ENCODE data around the gene CDCA4. TPM values are rescaled to one million over a fixed set of nuclear protein-coding genes. Genes with fewer than 3 reads are reported as not detected.

CDCA4 gene
- total RNA-seq, 2 experiments from 2014 or later, result 70.8 to 77.8 TPM

DNA sequence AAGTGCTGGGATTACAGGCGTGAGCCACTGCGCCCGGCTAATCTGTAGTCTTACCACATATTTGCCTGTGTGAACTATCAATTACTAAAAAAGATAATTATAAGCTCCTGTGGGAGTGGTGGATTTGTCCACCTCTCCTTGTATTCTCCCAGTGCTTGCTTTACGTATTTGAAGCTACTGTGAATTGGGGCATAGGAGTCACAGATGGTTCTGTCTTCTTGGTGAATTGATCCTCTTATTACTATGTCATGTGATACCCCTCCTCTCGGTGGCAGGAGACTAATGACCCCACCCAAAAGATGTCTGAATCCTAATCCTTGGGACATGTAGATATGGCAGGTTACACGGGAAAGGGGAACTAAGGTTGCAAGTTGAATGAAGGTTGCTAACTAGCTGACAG is 32.5 kb upstream of the CDCA4 start:
- Mint-ChIP-seq H3K4me3 (no peak overlapping the region), H3K36me3 (peaks cover 48% of the 10 kb centered on the region), H3K9me3 (ENCODE audit: low read depth) (no peaks in the 10 kb centered on the region), H3K27ac (no peak overlapping the region), H3K4me1 (peaks cover 13% of the 10 kb centered on the region), H3K27me3 (no peaks in the 10 kb centered on the region)
- CTCF ChIA-PET, result interaction anchor here (0.8 to 2.4 kb wide), 8 partner anchors 9 to 239 kb away, joined by 3 to 10 read pairs (median 4); no protein-coding TSS in a partner anchor
- DNase-seq (no peak), ATAC-seq (no peak)

DNA sequence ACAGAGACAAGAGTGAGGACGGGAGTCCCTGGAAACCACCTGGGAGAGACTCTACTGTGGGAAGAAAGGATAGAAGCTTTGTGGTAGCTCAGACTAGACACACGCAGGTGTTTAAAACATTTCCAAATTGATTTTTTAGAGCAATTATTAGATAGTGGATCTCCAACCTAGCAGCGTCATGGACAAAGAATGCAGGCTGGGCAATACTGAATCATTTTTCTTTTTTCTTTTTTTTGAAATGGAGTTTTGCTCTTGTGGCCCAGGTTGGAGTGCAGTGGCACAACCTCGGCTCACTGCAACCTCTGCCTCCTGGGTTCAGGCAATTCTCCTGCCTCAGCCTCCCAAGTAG is 31.2 kb upstream of the CDCA4 start:
- ATAC-seq (no peak), DNase-seq (no peak)
- no peak overlapping the region for H3K4me3 Mint-ChIP-seq
- no peaks in the 10 kb centered on the region for H3K9me3 Mint-ChIP-seq (ENCODE audit: low read depth)
- no peak overlapping the region for H3K27ac Mint-ChIP-seq
- H3K27me3 Mint-ChIP-seq, result no peaks in the 10 kb centered on the region
- H3K4me1 Mint-ChIP-seq, result peaks cover 12% of the 10 kb centered on the region
- CTCF ChIA-PET, result no interaction called here
- H3K36me3 Mint-ChIP-seq, result peaks cover 47% of the 10 kb centered on the region

DNA sequence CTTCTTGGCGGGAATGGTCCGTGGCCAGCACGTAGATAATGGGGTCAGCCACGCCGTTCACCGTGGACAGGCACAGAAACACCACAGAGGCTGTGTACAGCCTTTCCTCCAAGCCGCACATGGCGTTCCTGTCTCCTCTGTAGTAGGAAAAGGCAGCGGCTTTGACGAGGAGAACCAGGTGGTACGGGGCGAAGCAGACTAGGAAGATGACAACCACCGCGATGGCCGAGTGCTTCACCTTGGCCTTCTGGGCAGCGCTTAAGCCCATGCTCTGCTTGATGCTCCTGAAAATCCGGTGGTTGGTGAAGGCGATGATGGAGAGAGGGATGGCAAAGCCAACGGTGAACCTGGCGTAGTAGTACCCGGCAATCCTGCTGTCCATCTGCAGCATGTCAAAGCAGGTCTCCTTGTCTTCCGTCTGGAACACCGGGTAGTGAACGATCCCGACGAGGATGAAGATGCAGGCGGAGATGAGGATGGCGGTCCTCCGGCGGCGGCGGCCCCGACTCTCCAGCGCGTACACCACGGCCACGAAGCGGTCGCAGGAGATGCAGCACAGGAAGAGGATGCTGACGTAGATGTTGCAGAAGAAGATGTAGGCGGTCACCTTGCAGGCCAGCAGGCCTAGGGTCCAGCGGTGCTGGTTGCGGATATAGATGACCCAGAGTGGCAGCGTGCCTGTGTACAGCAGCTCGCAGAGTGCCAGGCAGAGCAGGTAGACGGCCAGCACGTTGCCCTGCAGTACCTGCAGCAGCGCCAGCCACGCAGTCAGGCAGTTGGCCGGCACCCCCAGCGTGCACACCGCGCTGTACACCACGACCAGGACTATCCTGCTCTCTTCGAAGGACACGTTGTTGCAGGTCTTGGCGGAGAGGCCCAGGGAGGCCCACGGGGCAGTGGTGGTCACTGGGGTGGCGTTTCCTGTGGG is 30.6 kb upstream of the CDCA4 start:
- CTCF ChIA-PET, result no interaction called here
- Mint-ChIP-seq H3K9me3 (ENCODE audit: low read depth) (no peaks in the 10 kb centered on the region), H3K36me3 (peaks cover 43% of the 10 kb centered on the region), H3K27ac (no peak overlapping the region), H3K4me3 (no peak overlapping the region), H3K4me1 (peaks cover 17% of the 10 kb centered on the region), H3K27me3 (no peaks in the 10 kb centered on the region)
- ATAC-seq (no peak), DNase-seq (no peak)

DNA sequence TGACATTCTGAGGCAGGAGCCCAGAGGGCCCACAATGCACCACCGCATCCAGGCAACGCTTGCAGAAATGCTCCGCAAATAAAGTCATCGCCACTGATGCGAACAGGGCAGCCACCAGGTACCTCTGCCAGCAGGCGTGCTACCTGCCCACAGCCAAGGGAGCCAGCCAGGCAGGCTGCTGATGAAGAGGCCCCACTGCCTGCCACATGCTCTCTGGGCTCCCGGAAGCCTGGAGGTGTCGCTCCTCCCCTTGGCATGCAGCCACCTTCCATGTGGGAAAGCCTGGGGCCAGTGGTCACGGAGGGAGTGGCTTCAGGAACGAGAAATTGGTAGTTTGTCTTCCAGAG is 29.6 kb upstream of the CDCA4 start:
- Mint-ChIP-seq H3K4me3 (no peak overlapping the region), H3K4me1 (peaks cover 22% of the 10 kb centered on the region), H3K27ac (no peak overlapping the region), H3K27me3 (no peaks in the 10 kb centered on the region), H3K9me3 (ENCODE audit: low read depth) (no peaks in the 10 kb centered on the region), H3K36me3 (peaks cover 38% of the 10 kb centered on the region)
- CTCF ChIA-PET, result no interaction called here
- ATAC-seq (no peak), DNase-seq (no peak)

DNA sequence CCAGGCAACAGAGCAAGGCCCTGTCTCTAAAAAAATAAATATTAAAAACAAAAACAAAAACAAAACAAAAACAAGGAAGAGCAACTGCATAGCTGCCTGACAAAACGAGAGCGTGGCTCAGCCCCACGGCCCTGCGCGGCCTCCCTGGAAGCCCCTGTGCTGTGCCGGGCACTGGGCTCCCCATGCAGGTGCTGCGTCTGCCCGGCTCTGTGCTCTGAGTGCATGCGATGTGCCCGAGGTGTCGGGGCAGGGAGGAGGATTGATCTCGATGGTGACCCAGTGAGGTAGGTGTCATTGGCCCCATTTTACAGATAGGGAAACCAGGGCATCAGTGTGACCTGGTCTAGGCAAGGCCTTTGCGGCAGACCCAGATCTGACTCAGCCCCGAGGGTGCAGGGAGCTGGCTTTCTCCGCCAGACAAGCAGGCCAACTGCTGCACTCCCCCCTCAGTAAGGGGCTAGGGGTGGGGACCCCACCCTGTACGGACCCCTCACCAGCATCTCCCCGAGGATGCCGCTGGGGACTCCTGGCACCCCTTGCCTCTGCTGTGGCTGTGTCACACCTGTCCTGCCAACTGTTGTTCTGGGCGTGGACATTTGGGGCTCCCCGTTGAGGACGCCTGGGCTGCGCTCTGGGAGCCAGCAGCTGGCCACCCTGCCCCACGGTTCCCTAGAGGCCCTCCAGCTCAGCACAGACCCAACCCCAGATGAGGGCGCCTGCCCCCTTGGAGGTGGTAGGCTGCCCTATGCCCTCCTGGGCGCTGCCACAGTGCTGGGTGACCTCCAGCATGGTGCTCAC is 29.1 kb upstream of the CDCA4 start:
- DNase-seq, result no peak
- Mint-ChIP-seq H3K4me1 (peaks cover 22% of the 10 kb centered on the region), H3K4me3 (no peak overlapping the region), H3K36me3 (peaks cover 34% of the 10 kb centered on the region), H3K27me3 (peaks cover under 1% of the 10 kb centered on the region), H3K27ac (no peak overlapping the region), H3K9me3 (ENCODE audit: low read depth) (no peaks in the 10 kb centered on the region)
- no peak for ATAC-seq
- CTCF ChIA-PET, result no interaction called here

GRCh38 chr14:105047283-105048016 is 26.6 kb upstream of the CDCA4 start:
- Mint-ChIP-seq H3K4me1 (peaks cover 25% of the 10 kb centered on the region), H3K27me3 (peaks cover 12% of the 10 kb centered on the region), H3K4me3 (no peak overlapping the region), H3K27ac (no peak overlapping the region), H3K9me3 (ENCODE audit: low read depth) (no peaks in the 10 kb centered on the region), H3K36me3 (peaks cover 26% of the 10 kb centered on the region)
- DNase-seq (no peak), ATAC-seq (no peak)
- CTCF ChIA-PET, result interaction anchor here (1.2 to 8.2 kb wide), 13 partner anchors 9 to 304 kb away, joined by 3 to 140 read pairs (median 18); partner anchors contain the start of gene CDCA4

DNA sequence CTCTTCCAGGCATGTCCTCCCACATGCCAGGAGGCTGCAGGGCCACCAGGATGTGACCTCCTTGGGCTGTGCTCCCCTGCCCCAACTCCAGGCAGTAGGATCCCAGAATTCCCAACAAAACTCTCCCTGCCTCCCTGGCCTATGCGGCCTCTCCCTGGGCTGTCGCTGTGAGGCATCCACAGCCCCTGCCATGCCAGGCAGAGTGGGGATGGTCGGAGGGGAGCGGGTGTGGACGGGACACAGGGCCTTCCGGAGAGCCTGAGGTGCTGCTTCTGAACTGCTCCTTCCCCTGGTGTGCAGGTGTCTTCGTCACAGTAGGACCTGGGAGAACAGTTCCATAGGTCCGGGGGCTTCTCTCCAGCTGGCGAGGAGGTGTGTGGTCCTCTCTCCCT is 26.0 kb upstream of the CDCA4 start:
- Mint-ChIP-seq H3K4me1 (peaks cover 25% of the 10 kb centered on the region), H3K36me3 (peaks cover 24% of the 10 kb centered on the region), H3K4me3 (no peak overlapping the region), H3K9me3 (ENCODE audit: low read depth) (no peaks in the 10 kb centered on the region), H3K27me3 (peaks cover 12% of the 10 kb centered on the region), H3K27ac (no peak overlapping the region)
- ATAC-seq (no peak), DNase-seq (no peak)
- CTCF ChIA-PET, result interaction anchor here (0.8 to 8.2 kb wide), 20 partner anchors 9 to 305 kb away, joined by 3 to 140 read pairs (median 16); partner anchors contain the start of genes CDCA4, CLBA1 and GPR132

- peaks cover 12% of the 10 kb centered on the region for H3K27me3 Mint-ChIP-seq
- peak; percentile 95 for DNase-seq
- peaks cover 14% of the 10 kb centered on the region for H3K36me3 Mint-ChIP-seq
- peak overlapping the region; percentile 44 for H3K27ac Mint-ChIP-seq
- peak; percentile 87 for ATAC-seq
- peaks cover 25% of the 10 kb centered on the region for H3K4me1 Mint-ChIP-seq
- CTCF ChIA-PET, result interaction anchor here (0.6 to 8.2 kb wide), 41 partner anchors 8 to 486 kb away, joined by 3 to 140 read pairs (median 7); partner anchors contain the start of genes AHNAK2, BRF1, CDCA4 and CLBA1
- H3K4me3 Mint-ChIP-seq, result no peak overlapping the region
- H3K9me3 Mint-ChIP-seq (ENCODE audit: low read depth), result no peaks in the 10 kb centered on the region
These were observed 24.9 kb upstream of the CDCA4 start for GRCh38 chr14:105045710-105046326.

DNA sequence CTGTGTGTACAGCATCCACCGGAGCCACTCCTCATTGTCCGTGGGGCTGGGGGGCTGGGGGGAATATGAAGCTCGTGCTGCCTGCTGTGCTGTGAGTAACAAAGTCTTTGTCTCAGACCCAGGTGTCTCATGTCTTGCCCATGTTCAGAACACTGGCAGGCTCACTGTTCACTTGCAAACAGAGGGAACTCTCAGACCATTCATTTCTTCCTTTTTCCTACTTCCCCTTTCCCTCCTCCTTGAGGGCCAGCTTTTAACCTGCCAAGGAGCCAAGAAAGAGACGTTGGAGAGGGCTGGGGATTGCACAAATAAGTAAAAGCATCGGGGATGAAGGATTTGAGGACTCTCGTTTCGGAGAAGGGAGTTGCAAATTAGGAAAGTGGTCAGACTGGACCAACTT is 22.8 kb upstream of the CDCA4 start:
- H3K9me3 Mint-ChIP-seq (ENCODE audit: low read depth), result no peaks in the 10 kb centered on the region
- H3K36me3 Mint-ChIP-seq, result peaks cover 3% of the 10 kb centered on the region
- H3K4me1 Mint-ChIP-seq, result peaks cover 25% of the 10 kb centered on the region
- ATAC-seq (no peak), DNase-seq (no peak)
- no peak overlapping the region for H3K27ac Mint-ChIP-seq
- peaks cover 12% of the 10 kb centered on the region for H3K27me3 Mint-ChIP-seq
- no peak overlapping the region for H3K4me3 Mint-ChIP-seq
- CTCF ChIA-PET, result interaction anchor here (1.1 to 8.2 kb wide), 11 partner anchors 16 to 147 kb away, joined by 4 to 140 read pairs (median 39); partner anchors contain the start of genes CDCA4 and CLBA1

- no peaks in the 10 kb centered on the region for H3K9me3 Mint-ChIP-seq (ENCODE audit: low read depth)
- no peak overlapping the region for H3K27ac Mint-ChIP-seq
- CTCF ChIA-PET, result interaction anchor here (1.6 to 8.2 kb wide), 5 partner anchors 11 to 60 kb away, joined by 4 to 96 read pairs (median 69); partner anchors contain the start of genes CDCA4 and CLBA1
These were observed 21.9 kb upstream of the CDCA4 start for GRCh38 chr14:105042813-105043212.

DNA sequence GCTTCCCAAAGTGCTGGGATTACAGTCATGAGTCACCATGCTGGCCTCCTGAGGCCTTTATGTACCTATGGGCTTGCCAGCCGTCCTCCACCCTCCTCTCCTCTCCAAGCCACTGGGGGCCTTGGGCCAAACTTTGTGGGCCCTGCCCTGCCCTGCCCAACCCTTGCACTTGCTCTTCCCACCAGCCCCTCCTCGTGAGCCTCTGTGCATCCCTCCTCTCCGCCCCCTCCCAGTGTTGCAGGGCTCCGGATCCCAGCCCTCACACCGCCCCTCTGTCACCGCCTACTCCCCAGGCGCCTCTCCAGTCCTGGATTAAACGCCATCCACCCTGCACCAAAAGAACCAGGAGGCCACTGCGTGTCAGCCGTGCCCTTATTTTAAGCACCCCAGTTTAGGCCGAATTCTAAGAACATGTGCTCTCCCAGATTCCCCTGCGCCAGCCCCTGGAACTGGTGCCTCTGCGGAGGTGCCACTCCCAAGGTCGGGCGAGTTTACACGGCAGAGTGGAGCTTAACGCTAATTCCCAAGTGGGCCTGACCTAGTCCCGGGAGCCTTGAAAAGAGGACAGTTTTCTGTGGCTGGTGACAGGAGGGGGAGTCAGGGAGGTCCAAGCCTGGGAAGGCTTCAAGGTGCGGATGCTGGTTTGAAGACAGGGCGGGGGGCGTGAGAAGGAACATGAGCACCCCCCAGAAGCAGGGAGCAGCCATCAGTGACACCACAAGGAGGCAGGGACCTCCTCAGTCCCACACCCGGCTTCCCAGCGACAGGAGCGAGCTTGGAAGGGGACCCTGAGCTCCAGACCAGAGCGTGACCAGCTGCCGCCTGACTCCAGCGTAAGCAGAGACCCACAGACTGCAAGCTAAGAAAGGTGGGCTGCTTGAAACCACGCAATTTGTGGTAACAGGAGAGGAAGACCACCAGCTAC is 21.2 kb upstream of the CDCA4 start:
- Mint-ChIP-seq H3K27me3 (peaks cover 12% of the 10 kb centered on the region), H3K4me1 (peaks cover 21% of the 10 kb centered on the region)
- CTCF ChIA-PET, result interaction anchor here (0.7 to 8.2 kb wide), 4 partner anchors 11 to 46 kb away, joined by 3 to 96 read pairs (median 34); partner anchors contain the start of gene CDCA4

More at GRCh38 chr14:105042813-105043212, 21.9 kb upstream of the CDCA4 start:
- DNase-seq, result no peak
- Mint-ChIP-seq H3K4me3 (no peak overlapping the region), H3K4me1 (peaks cover 22% of the 10 kb centered on the region), H3K36me3 (peaks cover under 1% of the 10 kb centered on the region), H3K27me3 (peaks cover 12% of the 10 kb centered on the region)
- no peak for ATAC-seq

More for the DNA sequence above, 21.2 kb upstream of the CDCA4 start:
- no peak overlapping the region for H3K4me3 Mint-ChIP-seq
- ATAC-seq (no peak), DNase-seq (no peak)
- H3K27ac Mint-ChIP-seq, result no peak overlapping the region
- no peaks in the 10 kb centered on the region for H3K9me3 Mint-ChIP-seq (ENCODE audit: low read depth)
- no peaks in the 10 kb centered on the region for H3K36me3 Mint-ChIP-seq

Measured in activated CD8-positive, alpha-beta memory T cell treated with anti-CD3 and anti-CD28 coated beads, Interleukin-2, amount 10 ng/mL, durations not matched to agents 7 days and 5 days (primary cell).